Gastroesophageal sphincter (tissue), 4 donors: ENCODE data around the gene ETDA. TPM values are rescaled to one million over a fixed set of nuclear protein-coding genes. Genes with fewer than 3 reads are reported as not detected.
"Not testable (repeated sequence)": the region's sequence is repeated elsewhere in the genome, so short reads cannot be mapped to it uniquely, and the experiment has no call there.

Experiments used
- ATAC-seq: fragments of 150-250 bp; one replicate; pipeline ENCODE4 v1.9.1; 2016; ENCODE audit warnings: mild to moderate bottlenecking, moderate library complexity
- H3K27ac ChIP-seq, 4 donors: fragments of 200-600 bp; sonication (generic) in 3 of 4; 1 replicate in 3 of 4; 2 replicates in 1 of 4; pipeline ENCODE4 v1.5.1; 2016 to 2019
- H3K27me3 ChIP-seq: fragments of 200-600 bp; sonication (generic); one replicate; pipeline ENCODE4 v1.5.1; 2019
- H3K36me3 ChIP-seq, 2 donors: fragments of 200-600 bp; sonication (generic); one replicate each; pipeline ENCODE4 v1.5.1; 2019; ENCODE audit warnings: control low read depth in 1 of 2
- H3K4me1 ChIP-seq, 3 donors: fragments of 200-600 bp; sonication (generic); 1 replicate in 2 of 3; 2 replicates in 1 of 3; pipeline ENCODE4 v1.5.1; 2016 to 2019; ENCODE audit warnings: control low read depth in 2 of 3
- H3K4me3 ChIP-seq, 2 donors: fragments of 200-600 bp; sonication (generic); one replicate each; pipeline ENCODE4 v1.5.1; 2019; ENCODE audit warnings: mild to moderate bottlenecking in 1 of 2, moderate library complexity in 1 of 2
- H3K9me3 ChIP-seq, 3 donors: fragments of 200-600 bp; sonication (generic); one replicate each; pipeline ENCODE4 v1.5.1; 2017 to 2019; ENCODE audit warnings: control low read depth in 2 of 3
- EP300 ChIP-seq: sonication (generic); formaldehyde crosslinking; IDR thresholded peaks from one replicate; pipeline ENCODE4 v1.6.1; 2017; ENCODE audit warnings: antibody characterized with exemption, mild to moderate bottlenecking
- POLR2A ChIP-seq, 2 donors: fragments of 450-650 bp; IDR thresholded peaks; one replicate each; pipeline ENCODE4 v1.6.1; 2017; ENCODE audit warnings: antibody characterized with exemption in 2 of 2, mild to moderate bottlenecking in 2 of 2, moderate library complexity in 1 of 2
- POLR2AphosphoS5 ChIP-seq: sonication (generic); formaldehyde crosslinking; IDR thresholded peaks from one replicate; pipeline ENCODE4 v1.6.1; 2017; ENCODE audit warnings: antibody characterized with exemption
- WGBS, 2 donors: methylation state at CpG; one replicate each; pipeline ENCODE4 v1.1.5; 2018; ENCODE audit warnings: low coverage in 1 of 2; 5-methylcytosine and 5-hydroxymethylcytosine counted together
- total RNA-seq, 4 donors: library from RNA; depleted of rRNA; stranded (reverse); fragments of >200 nt; gene quantifications; one replicate each; pipeline ENCODE4 v1.1.0, GENCODE V29; 2016
- TF ChIP-seq, protein P1 (sequence below), 4 experiments: fragments of 200-600 bp in 2 of 4; fragments of 450-650 bp in 2 of 4; sonication (generic) in 1 of 4; IDR thresholded peaks; one replicate each; pipeline ENCODE4 v1.5.1; 2017 to 2019; ENCODE audit warnings: antibody characterized with exemption in 4 of 4, mild to moderate bottlenecking in 2 of 4, moderate library complexity in 2 of 4

The ETDA gene
- not detected for total RNA-seq

DNA sequence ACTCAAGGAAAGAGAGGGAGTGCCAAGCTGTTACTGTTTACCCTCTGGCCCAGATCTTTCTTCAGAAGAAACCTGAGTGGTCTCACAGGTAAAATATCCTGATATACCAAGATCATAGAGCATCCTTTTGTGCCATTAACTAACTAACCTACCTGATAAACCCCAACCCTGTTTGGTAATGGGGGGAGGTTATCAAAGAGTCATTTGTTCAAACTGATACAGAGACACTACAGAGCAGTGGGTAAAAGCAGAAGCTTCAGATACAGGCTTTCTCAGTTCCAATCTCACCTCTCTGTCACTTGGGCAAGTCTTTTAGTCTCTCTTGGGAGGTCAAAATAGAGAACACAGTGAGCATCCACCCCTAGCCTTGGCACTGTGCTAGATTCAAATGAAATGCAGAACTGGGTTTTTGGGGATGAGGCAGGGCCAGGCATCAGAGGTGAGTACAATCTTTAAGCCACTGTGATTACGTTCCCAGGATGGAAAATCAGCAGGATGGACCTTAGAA is at the start of gene ETDA:
TSS of gene ETDA (plus strand) at position 51 of the 508 bp plus-strand sequence. CDS start 1,216 bp downstream, outside the sequence.
- H3K9me3 ChIP-seq, H3K27ac ChIP-seq, H3K4me1 ChIP-seq, H3K27me3 ChIP-seq, H3K4me3 ChIP-seq, ATAC-seq, H3K36me3 ChIP-seq: not testable (repeated sequence)
- WGBS, 2 donors = no CpG with 5 or more reads among the region's 1 CpG

DNA sequence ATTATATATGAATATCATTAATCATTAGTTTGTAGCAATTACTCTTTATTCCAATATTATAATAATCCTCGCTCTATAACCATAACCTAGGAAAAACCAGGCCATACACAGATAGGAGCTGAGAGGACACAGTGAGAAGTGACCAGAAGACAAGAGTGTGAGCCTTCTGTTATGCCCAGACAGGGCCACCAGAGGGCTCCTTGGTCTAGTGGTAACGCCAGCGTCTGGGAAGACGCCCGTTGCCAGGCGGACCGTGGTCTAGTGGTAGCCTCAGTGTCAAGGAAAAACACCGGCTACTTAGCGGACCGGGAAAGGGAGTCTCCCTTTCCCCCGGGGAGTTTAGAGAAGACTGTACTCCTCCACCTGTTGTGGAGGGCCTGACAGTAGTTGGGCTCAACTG is 45.4 kb upstream of the ETDA start:
- H3K36me3 ChIP-seq, H3K9me3 ChIP-seq, H3K4me3 ChIP-seq, H3K27ac ChIP-seq, H3K4me1 ChIP-seq, ATAC-seq, H3K27me3 ChIP-seq: not testable (repeated sequence)
- 12% methylated on average over 5 of the region's 11 CpGs; no CpG with 5 or more reads in 1 of the 2 donors for WGBS, 2 donors
- TF ChIP-seq, protein P1, sequence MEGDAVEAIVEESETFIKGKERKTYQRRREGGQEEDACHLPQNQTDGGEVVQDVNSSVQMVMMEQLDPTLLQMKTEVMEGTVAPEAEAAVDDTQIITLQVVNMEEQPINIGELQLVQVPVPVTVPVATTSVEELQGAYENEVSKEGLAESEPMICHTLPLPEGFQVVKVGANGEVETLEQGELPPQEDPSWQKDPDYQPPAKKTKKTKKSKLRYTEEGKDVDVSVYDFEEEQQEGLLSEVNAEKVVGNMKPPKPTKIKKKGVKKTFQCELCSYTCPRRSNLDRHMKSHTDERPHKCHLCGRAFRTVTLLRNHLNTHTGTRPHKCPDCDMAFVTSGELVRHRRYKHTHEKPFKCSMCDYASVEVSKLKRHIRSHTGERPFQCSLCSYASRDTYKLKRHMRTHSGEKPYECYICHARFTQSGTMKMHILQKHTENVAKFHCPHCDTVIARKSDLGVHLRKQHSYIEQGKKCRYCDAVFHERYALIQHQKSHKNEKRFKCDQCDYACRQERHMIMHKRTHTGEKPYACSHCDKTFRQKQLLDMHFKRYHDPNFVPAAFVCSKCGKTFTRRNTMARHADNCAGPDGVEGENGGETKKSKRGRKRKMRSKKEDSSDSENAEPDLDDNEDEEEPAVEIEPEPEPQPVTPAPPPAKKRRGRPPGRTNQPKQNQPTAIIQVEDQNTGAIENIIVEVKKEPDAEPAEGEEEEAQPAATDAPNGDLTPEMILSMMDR (IDR thresholded peaks at IDR 0.05) = peak in 2 of 4 experiments; percentile 11 to 31

DNA sequence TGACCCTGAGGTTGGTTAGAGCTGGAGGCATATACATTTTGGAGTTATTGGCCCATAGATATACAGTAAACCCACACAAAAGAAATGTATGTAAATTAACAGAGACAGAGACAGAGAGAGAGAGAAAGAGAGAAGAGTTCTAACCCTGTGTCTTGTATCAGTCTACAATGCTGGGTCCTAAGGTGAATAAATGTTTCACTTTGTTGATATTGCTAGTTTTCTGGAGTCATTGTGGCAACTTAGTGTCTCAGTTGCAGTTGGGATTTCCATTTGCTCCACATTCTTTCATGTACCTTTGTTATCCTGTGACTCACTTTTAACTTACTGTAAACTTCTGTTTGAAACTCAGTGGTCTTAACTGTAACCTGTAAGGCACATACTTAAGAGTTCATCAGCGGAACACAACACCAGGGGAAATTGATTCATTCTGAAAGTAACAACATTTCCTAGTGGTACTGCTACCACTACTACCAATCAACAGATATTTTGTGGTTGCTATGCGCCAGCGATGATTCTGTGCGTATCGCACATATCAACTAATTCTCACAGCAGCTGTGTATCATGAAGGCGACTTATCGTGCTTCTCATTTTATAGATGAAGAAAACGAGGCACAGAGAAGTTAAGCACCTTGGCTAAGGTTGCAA is 38.5 kb upstream of the ETDA start:
- WGBS, 2 donors = 70 to 89% methylated on average over 7 to 8 of the region's 8 CpGs
- TF ChIP-seq, protein P1 (IDR thresholded peaks at IDR 0.05) = no peak
- TF ChIP-seq POLR2A (IDR thresholded peaks at IDR 0.05) = no peak
- TF ChIP-seq POLR2AphosphoS5 = no peak
- no peak for TF ChIP-seq EP300
- Histone ChIP-seq H3K4me3 (no peak overlapping the region), H3K4me1 (no peaks in the 10 kb centered on the region), H3K27me3 (no peaks in the 10 kb centered on the region), H3K27ac (no peak overlapping the region), H3K9me3 (no peaks in the 10 kb centered on the region), H3K36me3 (no peaks in the 10 kb centered on the region)
- no peak for ATAC-seq

DNA sequence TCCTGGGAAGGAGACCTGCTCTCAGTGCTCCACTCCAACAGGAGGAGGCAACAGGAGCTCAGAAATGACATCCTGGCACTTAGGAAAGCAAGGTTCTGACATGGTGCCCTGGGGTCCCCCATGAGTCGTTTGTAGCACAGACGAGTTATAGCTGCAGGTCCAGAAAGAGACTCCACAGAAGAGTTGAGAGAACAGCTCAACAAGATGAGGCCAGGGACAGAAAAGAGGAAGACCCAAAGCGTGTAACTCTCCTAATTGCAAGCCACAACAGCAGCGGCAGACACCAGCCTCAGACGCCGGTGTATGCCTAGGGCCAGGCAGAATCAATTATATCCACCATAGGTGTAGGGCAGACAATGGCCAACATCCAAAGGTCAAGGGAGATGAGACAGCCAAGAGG is 5.9 kb upstream of the ETDA start:
- H3K27me3 ChIP-seq, H3K9me3 ChIP-seq, H3K27ac ChIP-seq, H3K4me3 ChIP-seq, H3K4me1 ChIP-seq, ATAC-seq, H3K36me3 ChIP-seq: not testable (repeated sequence)
- no CpG with 5 or more reads among the region's 6 CpGs for WGBS, 2 donors

DNA sequence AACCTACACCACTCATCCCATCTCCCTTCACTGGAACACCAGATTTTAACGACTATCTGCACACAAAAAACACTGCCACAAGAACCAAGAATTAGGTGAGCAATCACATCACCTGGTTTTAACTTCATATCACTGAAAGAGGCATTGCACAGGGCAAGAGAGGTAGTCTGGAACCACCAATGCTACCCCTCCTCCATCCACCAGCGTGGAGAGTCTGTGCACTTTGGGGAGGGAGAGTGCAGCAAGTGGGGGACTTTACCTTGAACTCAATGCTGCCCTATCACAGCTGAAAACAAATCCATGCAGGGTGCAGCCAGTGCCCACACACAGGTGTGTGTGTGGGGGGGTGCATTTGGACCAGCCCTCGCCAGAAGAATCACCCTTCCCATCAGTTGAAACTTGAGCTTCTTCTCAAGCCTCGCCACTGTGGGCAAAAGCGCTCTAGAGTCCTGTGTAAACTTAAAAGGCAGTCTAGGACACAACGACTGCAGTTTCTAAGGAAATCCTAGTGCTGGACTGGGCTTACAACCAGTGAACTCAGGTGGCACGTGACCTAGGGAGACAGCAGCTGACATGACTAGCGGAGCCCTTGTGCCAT is 4.3 kb downstream of the ETDA start:
- not testable (repeated sequence) for H3K4me3 ChIP-seq, ATAC-seq, H3K27ac ChIP-seq, H3K27me3 ChIP-seq, H3K9me3 ChIP-seq, H3K4me1 ChIP-seq, H3K36me3 ChIP-seq
- WGBS, 2 donors = 57 to 100% methylated on average over 1 to 3 of the region's 8 CpGs

DNA sequence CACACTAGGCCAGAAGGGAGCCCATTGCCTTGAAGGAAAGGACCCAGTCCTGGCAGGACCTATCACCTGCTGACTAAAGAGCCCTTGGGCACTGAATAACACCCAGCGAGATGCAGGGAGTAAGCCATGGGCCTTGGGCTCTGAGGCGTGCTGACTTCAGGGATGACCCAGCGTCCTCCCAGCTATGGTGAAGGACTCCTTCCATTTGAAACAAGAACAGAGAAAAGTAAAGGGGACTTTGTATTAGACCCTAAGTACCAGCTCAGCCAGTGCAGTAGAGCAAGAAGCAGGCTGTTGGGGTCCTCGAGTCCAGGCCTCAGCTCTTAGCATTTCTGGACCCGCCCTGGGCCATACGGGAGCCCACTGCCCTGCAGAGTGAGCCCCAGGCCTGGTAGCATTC is 5.1 kb downstream of the ETDA start:
- H3K4me3 ChIP-seq = no peak overlapping the region
- ATAC-seq = no peak
- no peaks in the 10 kb centered on the region for H3K4me1 ChIP-seq
- H3K36me3 ChIP-seq = no peaks in the 10 kb centered on the region
- H3K9me3 ChIP-seq = no peaks in the 10 kb centered on the region
- WGBS, 2 donors = no CpG with 5 or more reads among the region's 6 CpGs
- TF ChIP-seq POLR2A (IDR thresholded peaks at IDR 0.05) = no peak
- TF ChIP-seq EP300 = no peak
- no peak for TF ChIP-seq POLR2AphosphoS5
- TF ChIP-seq, protein P1 (IDR thresholded peaks at IDR 0.05) = no peak
- no peaks in the 10 kb centered on the region for H3K27me3 ChIP-seq
- no peak overlapping the region for H3K27ac ChIP-seq
